Stimulated activated naive CD8-positive, alpha-beta T cell treated with anti-CD3 and anti-CD28 coated beads, Interleukin-15, amount 100 ng/mL, for 72 hours (primary cell): ENCODE results near the gene IRAK3.
A peak's percentile ranks its signal among the peaks of the same experiment; 100 is the strongest.
"Not testable (repeated sequence)": the region's sequence is repeated elsewhere in the genome, so short reads cannot be mapped to it uniquely, and the experiment has no call there.

Experiments
- ATAC-seq: fragments of 150-1000 bp; cut with Tn5 transposase; 2 replicates; pipeline ENCODE4 v1.10.0; 2021; ENCODE audit warnings: mild to moderate bottlenecking, moderate library complexity
- DNase-seq, 2 donors: peaks; one replicate each; pipeline ENCODE4 v3.0.0; 2021 to 2022
- H3K27ac Mint-ChIP-seq, 2 donors: one replicate each; pipeline ENCODE4 v1.8.0; 2022; ENCODE audit warnings: mild to moderate bottlenecking in 2 of 2, mixed read lengths in 2 of 2, moderate library complexity in 2 of 2
- H3K27me3 Mint-ChIP-seq: one replicate; pipeline ENCODE4 v1.8.0; 2022; ENCODE audit warnings: mixed read lengths
- H3K4me1 Mint-ChIP-seq: one replicate; pipeline ENCODE4 v1.8.0; 2022; ENCODE audit warnings: mild to moderate bottlenecking, mixed read lengths
- H3K4me3 Mint-ChIP-seq, 2 donors: one replicate each; pipeline ENCODE4 v1.8.0; 2022; ENCODE audit warnings: mild to moderate bottlenecking in 2 of 2, mixed read lengths in 2 of 2, moderate library complexity in 1 of 2
- H3K9me3 Mint-ChIP-seq, 2 donors: one replicate each; pipeline ENCODE4 v1.8.0; 2022; ENCODE audit warnings: mixed read lengths in 2 of 2

Gene IRAK3

DNA sequence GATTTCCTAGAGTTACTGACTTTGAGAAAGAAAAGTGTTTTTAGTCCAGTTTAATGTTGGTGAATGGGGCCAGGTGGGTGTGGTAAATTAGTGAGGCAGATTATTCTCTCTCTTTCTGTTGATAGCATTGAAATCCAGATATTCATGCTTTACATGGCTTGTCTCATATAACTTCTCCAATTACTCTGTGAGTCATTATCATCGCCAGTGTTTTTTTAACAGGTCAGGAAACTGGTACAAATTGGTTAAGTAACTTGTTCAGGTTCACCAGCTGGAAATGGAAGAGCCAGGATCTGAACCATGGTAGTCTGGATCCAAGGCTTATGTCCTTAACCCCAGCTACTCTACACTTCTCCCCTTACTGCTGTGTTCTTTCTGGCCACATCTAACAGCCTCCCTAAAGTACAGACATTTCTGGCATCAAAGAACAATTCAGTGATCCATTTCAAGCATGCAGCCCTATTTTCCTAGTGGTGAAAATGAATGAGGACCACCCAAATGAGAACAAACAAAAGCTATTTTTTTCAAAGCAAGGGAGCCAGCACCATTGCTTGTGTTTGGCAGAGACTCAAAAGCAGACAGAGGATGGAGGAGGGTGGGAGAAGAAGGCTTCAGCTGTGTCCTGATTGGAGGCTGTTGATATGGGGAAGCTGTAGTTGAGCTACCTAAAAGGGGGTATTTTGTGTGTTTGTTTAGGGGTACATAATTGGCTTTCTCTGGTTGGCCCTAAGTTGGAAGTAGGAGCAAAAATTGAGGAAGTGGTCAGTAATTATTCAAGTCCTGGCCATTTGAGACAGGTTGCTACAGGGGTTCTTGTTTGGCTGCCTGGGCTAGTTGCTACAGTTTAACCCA is 1.7 kb downstream of the IRAK3 start:
- Mint-ChIP-seq H3K9me3 (no peaks in the 10 kb centered on the region), H3K27me3 (peaks cover 72% of the 10 kb centered on the region), H3K4me1 (no peaks in the 10 kb centered on the region), H3K4me3 (no peak overlapping the region), H3K27ac (no peak overlapping the region)
- ATAC-seq (no peak), DNase-seq (no peak)

- Mint-ChIP-seq H3K27ac (no peak overlapping the region), H3K9me3 (no peaks in the 10 kb centered on the region), H3K4me1 (peaks cover under 1% of the 10 kb centered on the region), H3K4me3 (no peak overlapping the region), H3K27me3 (peaks cover 73% of the 10 kb centered on the region)
- DNase-seq (no peak), ATAC-seq (no peak)
Measured at GRCh38 chr12:66191547-66192126, 2.6 kb downstream of the IRAK3 start.

DNA sequence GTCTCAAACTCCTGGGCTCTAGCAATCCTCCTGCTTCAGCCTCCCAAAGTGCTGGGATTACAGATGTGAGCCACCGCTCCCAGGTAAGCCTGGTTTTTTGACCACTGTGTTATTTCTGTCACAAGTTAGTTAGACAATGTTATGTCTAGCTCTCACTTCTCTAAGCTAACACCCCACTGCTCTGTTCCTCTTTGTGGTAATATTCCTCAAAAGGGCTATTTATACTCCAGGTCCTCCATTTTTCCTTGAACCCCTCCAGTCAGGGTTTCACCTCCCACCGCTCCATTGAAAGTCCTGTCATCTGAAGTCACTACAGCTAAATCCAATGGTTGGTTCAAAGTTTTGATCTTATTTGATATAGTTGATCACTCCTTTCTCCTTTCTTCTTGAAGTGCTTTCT is 5.1 kb downstream of the IRAK3 start:
- DNase-seq (no peak), ATAC-seq (no peak)
- no peak overlapping the region for H3K27ac Mint-ChIP-seq
- H3K9me3 Mint-ChIP-seq, result no peaks in the 10 kb centered on the region
- H3K27me3 Mint-ChIP-seq, result peaks cover 65% of the 10 kb centered on the region
- H3K4me1 Mint-ChIP-seq, result peaks cover 6% of the 10 kb centered on the region
- H3K4me3 Mint-ChIP-seq, result no peak overlapping the region

- Mint-ChIP-seq H3K4me3 (no peak overlapping the region), H3K9me3 (peaks cover 3 to 5% of the 10 kb centered on the region in 2 donors), H3K4me1 (peaks cover 6% of the 10 kb centered on the region), H3K27me3 (peaks cover 64% of the 10 kb centered on the region), H3K27ac (no peak overlapping the region)
- ATAC-seq (no peak), DNase-seq (no peak)
Measured at GRCh38 chr12:66195242-66195641, 6.2 kb downstream of the IRAK3 start.

- Mint-ChIP-seq H3K27me3 (peaks cover 48% of the 10 kb centered on the region), H3K27ac (no peak overlapping the region), H3K4me3 (no peak overlapping the region), H3K9me3 (peaks cover 6 to 7% of the 10 kb centered on the region in 2 donors), H3K4me1 (peaks cover 6% of the 10 kb centered on the region)
- DNase-seq (no peak), ATAC-seq (peak; percentile 92)
Measured at GRCh38 chr12:66196806-66197205, 7.8 kb downstream of the IRAK3 start.

GRCh38 chr12:66197495-66197921 is 8.5 kb downstream of the IRAK3 start:
- ATAC-seq (no peak), DNase-seq (no peak)
- no peak overlapping the region for H3K27ac Mint-ChIP-seq
- peaks cover 6 to 7% of the 10 kb centered on the region in 2 donors for H3K9me3 Mint-ChIP-seq
- no peak overlapping the region for H3K4me3 Mint-ChIP-seq
- H3K4me1 Mint-ChIP-seq, result peaks cover 6% of the 10 kb centered on the region
- H3K27me3 Mint-ChIP-seq, result peaks cover 47% of the 10 kb centered on the region

DNA sequence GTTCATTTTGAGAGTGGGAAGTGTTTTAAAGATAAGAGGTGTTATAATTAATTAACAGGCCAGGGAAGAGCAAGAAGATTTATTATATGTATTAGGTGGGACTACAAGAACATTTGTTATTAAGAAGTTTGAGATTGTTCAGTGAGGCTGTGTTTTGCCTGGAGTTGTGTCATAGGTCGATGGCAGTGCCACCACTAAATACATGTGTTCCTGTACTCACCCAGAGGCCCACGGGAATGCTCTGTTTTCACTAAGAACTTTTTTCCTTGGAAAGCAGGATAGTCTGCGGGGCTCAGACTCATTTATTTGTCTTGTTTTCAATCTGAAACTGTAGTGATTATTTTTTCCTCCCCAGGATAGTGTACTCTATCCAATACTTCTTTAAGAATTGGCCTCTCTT is 10.1 kb downstream of the IRAK3 start:
- Mint-ChIP-seq H3K4me1 (peaks cover 18% of the 10 kb centered on the region), H3K27me3 (peaks cover 36% of the 10 kb centered on the region), H3K4me3 (no peak overlapping the region), H3K9me3 (peaks cover 6 to 7% of the 10 kb centered on the region in 2 donors), H3K27ac (peak overlapping the region in 1 of 2 donors; percentile 13)
- no peak for DNase-seq
- no peak for ATAC-seq

- ATAC-seq, result no peak
- H3K27ac Mint-ChIP-seq, result no peak overlapping the region
- no peak overlapping the region for H3K4me3 Mint-ChIP-seq
- H3K4me1 Mint-ChIP-seq, result peaks cover 26% of the 10 kb centered on the region
- peaks cover 6 to 7% of the 10 kb centered on the region in 2 donors for H3K9me3 Mint-ChIP-seq
- peaks cover 28% of the 10 kb centered on the region for H3K27me3 Mint-ChIP-seq
- no peak for DNase-seq
Measured at GRCh38 chr12:66199831-66200509, 11.0 kb downstream of the IRAK3 start.

GRCh38 chr12:66203820-66204219 is 14.8 kb downstream of the IRAK3 start:
- H3K4me1 Mint-ChIP-seq, result peaks cover 21% of the 10 kb centered on the region
- H3K9me3 Mint-ChIP-seq, result peaks cover 6 to 7% of the 10 kb centered on the region in 2 donors
- peak overlapping the region in 1 of 2 donors; percentile 24 for H3K27ac Mint-ChIP-seq
- peak; percentile 85 for ATAC-seq
- H3K4me3 Mint-ChIP-seq, result peak overlapping the region in 1 of 2 donors; percentile 13
- DNase-seq, result no peak
- H3K27me3 Mint-ChIP-seq, result peaks cover 15% of the 10 kb centered on the region

- H3K4me3 Mint-ChIP-seq, result no peak overlapping the region
- peaks cover 21% of the 10 kb centered on the region for H3K4me1 Mint-ChIP-seq
- ATAC-seq (no peak), DNase-seq (no peak)
- H3K27me3 Mint-ChIP-seq, result peaks cover 19% of the 10 kb centered on the region
- H3K27ac Mint-ChIP-seq, result no peak overlapping the region
- H3K9me3 Mint-ChIP-seq, result no peaks in the 10 kb centered on the region
Measured at GRCh38 chr12:66206141-66206540, 17.1 kb downstream of the IRAK3 start.

DNA sequence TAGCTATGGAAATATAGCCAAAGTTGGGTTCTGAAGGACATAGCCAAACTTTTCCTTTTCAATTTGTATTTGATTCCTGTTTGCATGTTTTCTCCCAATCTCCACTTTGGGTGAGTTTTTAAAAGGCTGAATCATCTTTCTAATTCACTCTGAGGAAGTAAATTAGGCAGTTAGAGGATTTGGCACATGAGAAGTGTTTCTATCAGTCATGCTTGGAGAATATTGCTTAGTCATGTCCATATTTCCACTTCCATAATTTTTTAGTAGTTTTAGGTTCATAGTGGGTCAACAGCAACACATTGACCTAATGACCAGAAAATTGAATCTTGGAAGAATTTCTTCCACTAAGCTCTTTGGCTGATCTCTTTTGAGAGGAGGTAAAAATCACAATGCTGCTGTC is 21.8 kb downstream of the IRAK3 start:
- no peak for DNase-seq
- Mint-ChIP-seq H3K27ac (no peak overlapping the region), H3K27me3 (peaks cover 35% of the 10 kb centered on the region), H3K4me1 (peaks cover 6% of the 10 kb centered on the region), H3K9me3 (no peaks in the 10 kb centered on the region), H3K4me3 (no peak overlapping the region)
- ATAC-seq, result no peak

- ATAC-seq, result not testable (repeated sequence)
Measured at GRCh38 chr12:66211573-66211972, 22.6 kb downstream of the IRAK3 start.

GRCh38 chr12:66213011-66213410 is 24.0 kb downstream of the IRAK3 start:
- H3K4me1 Mint-ChIP-seq, H3K4me3 Mint-ChIP-seq, H3K27ac Mint-ChIP-seq, DNase-seq, H3K9me3 Mint-ChIP-seq, ATAC-seq: not testable (repeated sequence)
- peaks cover 24% of the 10 kb centered on the region for H3K27me3 Mint-ChIP-seq

More at GRCh38 chr12:66211573-66211972, 22.6 kb downstream of the IRAK3 start:
- H3K4me1 Mint-ChIP-seq, H3K4me3 Mint-ChIP-seq, DNase-seq, H3K27ac Mint-ChIP-seq, H3K9me3 Mint-ChIP-seq: not testable (repeated sequence)
- peaks cover 28% of the 10 kb centered on the region for H3K27me3 Mint-ChIP-seq

DNA sequence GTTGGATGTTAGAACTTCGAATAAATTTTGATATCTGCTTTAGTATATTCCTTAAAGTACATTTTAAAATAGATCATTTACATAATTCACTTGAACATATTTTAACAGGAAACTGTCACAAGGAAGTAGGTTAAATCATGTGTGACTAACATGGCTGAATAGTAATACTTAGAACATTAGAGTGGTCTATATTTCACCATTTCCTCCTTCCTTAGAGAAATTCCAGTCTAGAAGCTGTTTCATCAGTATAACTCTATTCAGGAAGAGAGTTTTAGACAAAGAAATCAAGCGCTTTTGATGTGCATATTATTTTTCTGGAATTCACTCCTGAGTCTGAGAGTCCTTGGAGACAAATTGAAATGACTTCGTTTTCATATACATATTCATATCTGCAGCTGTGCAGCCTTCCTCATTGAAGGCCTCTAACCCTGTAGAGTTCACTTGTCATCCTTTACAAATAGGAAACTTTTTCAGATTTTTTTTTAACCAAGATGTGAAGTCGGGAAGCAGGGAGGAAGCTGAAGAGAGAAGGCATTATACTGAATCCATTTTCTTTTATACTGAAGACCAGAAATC is 28.4 kb downstream of the IRAK3 start:
- DNase-seq, result no peak
- no peak overlapping the region for H3K4me3 Mint-ChIP-seq
- H3K27ac Mint-ChIP-seq, result no peak overlapping the region
- ATAC-seq, result no peak
- H3K4me1 Mint-ChIP-seq, result peaks cover 5% of the 10 kb centered on the region
- peaks cover 7 to 20% of the 10 kb centered on the region in 2 donors for H3K9me3 Mint-ChIP-seq
- H3K27me3 Mint-ChIP-seq, result peaks cover 16% of the 10 kb centered on the region

GRCh38 chr12:66228462-66228861 is 39.4 kb downstream of the IRAK3 start:
- H3K4me3 Mint-ChIP-seq, result no peak overlapping the region
- H3K27me3 Mint-ChIP-seq, result no peaks in the 10 kb centered on the region
- DNase-seq (no peak), ATAC-seq (no peak)
- no peak overlapping the region for H3K27ac Mint-ChIP-seq
- no peaks in the 10 kb centered on the region for H3K4me1 Mint-ChIP-seq
- H3K9me3 Mint-ChIP-seq, result no peaks in the 10 kb centered on the region
